K562 (cell line): ENCODE data around the gene CCL20. TPM values are rescaled to one million over a fixed set of nuclear protein-coding genes. Genes with fewer than 3 reads are reported as not detected.

Source experiments
- ATAC-seq: fragments of 200-7000 bp; cut with Tn5 transposase; 3 replicates; pipeline ENCODE4 v1.9.1; 2020; ENCODE audit warnings: moderate library complexity
- BruUV-seq: library from RNA; stranded (reverse); fragments of 400-500 nt; replicated peaks from 2 replicates; lab custom pipeline; 2021; lab: Mats Ljungman, UMichigan
- CTCF ChIA-PET: fragments of 300-600 bp; formaldehyde crosslinking; extraction: SDS; loops from one replicate; lab custom pipeline; 2021; ENCODE audit warnings: low intra/inter-chr PET ratio; lab: Yijun Ruan, JAX
- POLR2A ChIA-PET: fragments of 300-600, 350-650 bp; sonication (Branson Sonifier 250); formaldehyde crosslinking; extraction: SDS; loops from one replicate; lab custom pipeline; 2021; ENCODE audit warnings: antibody characterized with exemption, inconsistent platforms; lab: Yijun Ruan, JAX
- DNase-seq, 4 experiments: peaks; one replicate each; pipeline versions ENCODE4 v3.0.0 to v3.0.0-alpha.2; 2011 to 2018; ENCODE audit warnings: low spot score in 3 of 4, mixed read lengths in 3 of 4; ENCODE audit errors: extremely low read depth in 1 of 4
- FAIRE-seq: peaks from 2 replicates; lab custom pipeline; 2011; peaks lifted over from hg19 to GRCh38; lab: Jason Lieb, UNC
- H2AFZ ChIP-seq: 2 replicates; pipeline ENCODE4 v1.6.0; 2011; ENCODE audit warnings: low read depth, low read length, control low read depth, inconsistent platforms
- H3K27ac ChIP-seq: fragments of 200-600 bp; 3 replicates; pipeline ENCODE4 v1.8.0; 2011; ENCODE audit warnings: low read depth, mild to moderate bottlenecking, control low read depth, inconsistent platforms, low read length, moderate library complexity, mixed read lengths; ENCODE audit errors: extremely low read depth
- H3K27me3 ChIP-seq, 2 experiments: fragments of 300-600 bp in 1 of 2; 2 replicates in 1 of 2; 3 replicates in 1 of 2; pipeline versions ENCODE4 v1.6.0 to v1.8.0; 2011; ENCODE audit warnings: inconsistent platforms in 2 of 2, low read length in 2 of 2, mild to moderate bottlenecking in 1 of 2, mixed read lengths in 1 of 2, moderate library complexity in 1 of 2; ENCODE audit not compliant: control insufficient read depth in 2 of 2, insufficient read depth in 2 of 2
- H3K36me3 ChIP-seq: fragments of 300-600 bp; 3 replicates; pipeline ENCODE4 v1.8.0; 2011; ENCODE audit warnings: mild to moderate bottlenecking, low read length, inconsistent platforms; ENCODE audit not compliant: control insufficient read depth, insufficient read depth
- H3K4me1 ChIP-seq, 2 experiments: fragments of 200-600 bp in 1 of 2; replicated peaks in 1 of 2; 2 replicates in 1 of 2; 3 replicates in 1 of 2; pipeline versions ENCODE4 v1.5.1 to v1.8.0; 2011; ENCODE audit warnings: inconsistent platforms in 2 of 2, low read length in 2 of 2, mild to moderate bottlenecking in 1 of 2, mixed read lengths in 1 of 2, moderate library complexity in 1 of 2; ENCODE audit not compliant: control insufficient read depth in 2 of 2, insufficient read depth in 2 of 2
- H3K4me2 ChIP-seq: 2 replicates; pipeline ENCODE4 v1.6.1; 2011; ENCODE audit warnings: low read length, control low read depth, inconsistent platforms, mixed read lengths; ENCODE audit not compliant: insufficient read depth
- H3K4me3 ChIP-seq: fragments of 200-600 bp; sonication (generic), shearing (Covaris generic); 2 replicates; pipeline ENCODE4 v1.5.1; 2016; ENCODE audit warnings: control low read depth, inconsistent platforms
- H3K79me2 ChIP-seq: fragments of 200-600 bp; 3 replicates; pipeline ENCODE4 v1.8.0; 2011; ENCODE audit warnings: low read length, inconsistent platforms; ENCODE audit not compliant: control insufficient read depth, insufficient read depth
- H3K9ac ChIP-seq, 2 experiments: 2 replicates each; pipeline versions ENCODE4 v1.6.0 to v1.6.1; 2011; ENCODE audit warnings: low read depth in 2 of 2, low read length in 2 of 2, control low read depth in 1 of 2, inconsistent platforms in 1 of 2, mild to moderate bottlenecking in 1 of 2, mixed read lengths in 1 of 2; ENCODE audit not compliant: insufficient read depth in 1 of 2
- H3K9me1 ChIP-seq: one replicate; pipeline ENCODE4 v1.6.0; 2011; ENCODE audit warnings: inconsistent platforms, mild to moderate bottlenecking, low read length, moderate library complexity; ENCODE audit not compliant: control insufficient read depth, insufficient read depth
- H3K9me3 ChIP-seq: replicated peaks from 2 replicates; pipeline ENCODE4 v1.5.1; 2011; ENCODE audit warnings: low read depth, low read length, inconsistent platforms; ENCODE audit not compliant: control insufficient read depth, insufficient read depth
- H4K20me1 ChIP-seq: replicated peaks from 2 replicates; pipeline ENCODE4 v1.6.1; 2011; ENCODE audit warnings: low read length, inconsistent platforms, mixed read lengths; ENCODE audit not compliant: control insufficient read depth, insufficient read depth
- HNRNPUL1 ChIP-seq: fragments of 200-400 bp; formaldehyde crosslinking; IDR thresholded peaks from 2 replicates; pipeline ENCODE4 v1.6.1; 2017; ENCODE audit warnings: low read length
- MTA1 ChIP-seq: fragments of 450-650 bp; IDR thresholded peaks from 2 replicates; pipeline ENCODE4 v1.6.1; 2017; ENCODE audit warnings: borderline replicate concordance
- OTX1 ChIP-seq: fragments of 450-650 bp; formaldehyde crosslinking; IDR thresholded peaks from 2 replicates; pipeline ENCODE4 v1.4.0; 2022; ENCODE audit warnings: mild to moderate bottlenecking
- PCBP1 ChIP-seq: fragments of 200-400 bp; formaldehyde crosslinking; IDR thresholded peaks from 2 replicates; pipeline ENCODE4 v1.6.1; 2018; ENCODE audit warnings: mild to moderate bottlenecking, low read depth, low read length; ENCODE audit not compliant: poor library complexity, severe bottlenecking
- RAD21 ChIP-seq, 2 experiments: fragments of 250-450 bp in 1 of 2; fragments of 450-650 bp in 1 of 2; sonication (Bioruptor Pico) in 1 of 2; formaldehyde crosslinking in 1 of 2; IDR thresholded peaks in 1 of 2; conservative IDR thresholded peaks in 1 of 2; 2 replicates each; pipeline versions ENCODE4 v1.4.0 to v1.8.0; 2020 to 2022; ENCODE audit warnings: mild to moderate bottlenecking in 2 of 2, moderate library complexity in 1 of 2
- SNIP1 ChIP-seq: fragments of 450-650 bp; IDR thresholded peaks from 2 replicates; pipeline ENCODE4 v1.7.1; 2017; ENCODE audit warnings: low read depth, mild to moderate bottlenecking
- WGBS: fragments of 100-300 bp; shearing (Covaris generic); methylation state at CpG from one replicate; pipeline ENCODE4 v1.1.6; 2016; ENCODE audit warnings: low coverage, mixed read lengths; ENCODE audit not compliant: insufficient coverage; ENCODE audit errors: missing lambda C conversion rate; 5-methylcytosine and 5-hydroxymethylcytosine counted together
- in situ Hi-C: fragments of 300-500 bp; cut with MboI; formaldehyde crosslinking; loops from 4 replicates; pipeline ENCODE4 v1.15.0; 2018; ENCODE audit warnings: inconsistent platforms, mixed read lengths
- intact Hi-C: fragments of 100-400 bp; cut with micrococcal nuclease; formaldehyde crosslinking; loops from 2 replicates; pipeline ENCODE4 v1.14.2; 2022
- polyA plus RNA-seq, 8 experiments: library from polyadenylated mRNA; depleted of rRNA in 4 of 8; stranded (reverse) in 5 of 8; unstranded in 3 of 8; fragments of >200 nt; fragmentation: Nextera tagmentation in 2 of 8; fragmentation: Illumina TruSeq in 1 of 8; extraction: Ambion mirVana in 2 of 8; extraction: Trizol in 1 of 8; gene quantifications; 2 replicates each; pipeline versions ENCODE4 v1.2.1 to v1.2.3, GENCODE V29; 2011 to 2014; ENCODE audit warnings: inconsistent platforms in 1 of 8, missing spikeins in 1 of 8
- total RNA-seq, 7 experiments: library from RNA; depleted of rRNA in 6 of 7; stranded (reverse); fragments of >200 nt in 6 of 7; fragmentation: Illumina TruSeq in 2 of 7; extraction: Trizol in 2 of 7; gene quantifications; 2 replicates each; pipeline versions ENCODE4 v1.2.1 to v1.2.3, GENCODE V29; 2011 to 2021; ENCODE audit warnings: low replicate concordance in 1 of 7
- TF ChIP-seq, protein P1 (sequence below): fragments of 250-450 bp; sonication (Bioruptor Pico); IDR thresholded peaks from 2 replicates; pipeline ENCODE4 v1.5.0; 2021; ENCODE audit warnings: mild to moderate bottlenecking, moderate library complexity
- TF ChIP-seq, protein P2 (sequence below): sonication (generic); formaldehyde crosslinking; IDR thresholded peaks from 2 replicates; pipeline ENCODE4 v1.8.1; 2022; ENCODE audit warnings: missing genetic modification reagents

Gene CCL20
- total and polyA plus RNA-seq, 9 of the 15 experiments (the other 6 are each of a cell fraction or from before 2014, with no cell fraction given): 0.29 TPM; not detected in 8

DNA sequence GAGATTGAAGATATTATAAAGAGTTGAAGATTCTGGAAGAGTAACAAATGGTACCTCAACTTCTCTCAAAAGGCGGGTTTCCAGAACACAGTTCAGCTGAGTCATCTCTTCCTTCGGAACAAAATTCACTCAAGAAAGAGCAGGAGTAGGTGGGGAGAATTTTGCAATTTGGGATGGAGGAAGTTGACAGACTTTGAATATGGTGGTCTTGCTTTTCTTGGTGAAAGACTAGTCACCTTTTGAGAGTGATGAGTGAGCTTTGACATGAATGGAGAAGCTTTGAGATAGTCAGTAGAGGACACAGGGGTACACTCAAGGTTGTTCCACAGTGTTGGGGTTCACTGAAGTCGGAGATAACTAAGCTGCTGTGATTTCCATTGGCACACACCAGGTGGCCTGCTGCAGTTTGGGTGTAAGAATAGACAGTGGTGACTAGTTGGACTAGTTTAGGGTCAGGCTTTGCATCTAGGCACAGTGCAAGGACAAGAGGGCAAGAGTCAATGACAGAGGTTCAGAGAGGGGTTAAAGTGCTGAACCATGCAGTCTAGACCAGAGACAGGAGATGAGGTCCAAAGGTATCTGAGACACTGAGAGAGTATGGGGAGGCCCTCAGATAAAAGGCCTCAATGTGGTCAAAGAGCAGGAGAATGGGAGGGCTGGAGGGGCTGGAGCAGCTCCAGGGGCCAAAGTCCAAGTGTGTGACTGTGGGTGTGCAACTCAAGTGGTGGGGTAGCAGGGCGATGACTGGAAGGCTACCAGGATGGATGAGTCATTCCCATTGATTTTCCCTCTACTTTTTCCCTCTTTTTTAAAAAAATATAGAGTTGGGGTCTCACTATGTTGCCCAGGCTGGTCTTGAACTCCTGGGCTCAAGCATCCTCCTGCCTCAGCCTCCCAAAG, 7.7 kb downstream of the CCL20 start:
- no peak overlapping the region for H2AFZ ChIP-seq
- POLR2A ChIA-PET: no interaction called here
- H3K27me3 ChIP-seq: no peaks in the 10 kb centered on the region
- CTCF ChIA-PET: no interaction called here
- H3K79me2 ChIP-seq: no peaks in the 10 kb centered on the region
- intact Hi-C loops: no loop called here
- TF ChIP-seq, protein P1, sequence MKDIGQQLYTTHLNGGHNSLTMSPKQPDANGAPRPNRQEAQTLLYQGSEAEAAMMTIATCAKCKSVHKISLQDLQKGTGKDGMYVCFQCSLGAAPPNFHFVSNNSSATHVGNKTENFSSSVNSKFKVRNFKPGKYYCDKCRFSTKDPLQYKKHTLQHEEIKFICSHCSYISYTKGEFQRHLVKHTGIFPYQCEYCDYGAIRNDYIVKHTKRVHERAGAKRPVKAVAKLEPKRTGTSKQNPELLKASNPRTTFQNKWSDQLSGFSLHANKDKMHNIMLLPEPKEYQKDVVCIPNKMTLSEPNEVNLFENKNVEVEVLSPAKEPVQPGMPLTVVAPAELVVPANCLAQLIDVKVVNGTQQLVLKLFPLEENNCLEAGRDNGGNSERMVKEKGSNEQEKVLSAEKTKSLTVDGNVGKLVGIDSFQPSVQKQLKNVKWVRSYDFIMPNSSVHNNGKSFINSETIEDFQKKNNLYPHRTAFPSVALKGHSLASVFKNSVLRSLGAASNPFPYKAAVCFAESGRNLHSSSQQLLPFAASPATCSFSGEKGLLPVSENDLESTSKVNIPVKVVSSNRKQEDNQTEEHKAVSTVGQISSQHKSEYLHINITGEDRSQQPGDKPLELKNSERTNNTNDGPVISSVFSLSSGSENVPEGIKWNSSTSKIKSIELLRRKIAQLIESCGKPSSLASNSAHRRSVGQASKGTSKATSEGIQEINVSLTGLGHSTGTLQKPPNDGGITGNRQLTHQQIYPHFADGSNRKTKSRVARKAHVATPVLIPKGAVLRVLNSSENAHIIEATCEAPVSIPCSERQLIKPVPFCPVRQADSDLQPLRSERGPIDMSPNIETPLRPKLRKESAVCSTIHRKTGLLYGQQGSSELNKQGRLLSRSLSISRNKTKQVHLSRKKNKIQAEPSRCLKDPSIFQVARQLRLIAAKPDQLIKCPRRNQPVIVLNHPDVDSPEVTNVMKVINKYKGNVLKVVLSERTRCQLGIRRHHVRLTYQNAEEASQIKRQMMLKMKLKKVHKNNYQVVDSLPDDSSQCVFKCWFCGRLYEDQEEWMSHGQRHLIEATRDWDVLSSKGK (CRISPR knock-in tag): no peak
- TF ChIP-seq MTA1: no peak
- TF ChIP-seq, protein P2, sequence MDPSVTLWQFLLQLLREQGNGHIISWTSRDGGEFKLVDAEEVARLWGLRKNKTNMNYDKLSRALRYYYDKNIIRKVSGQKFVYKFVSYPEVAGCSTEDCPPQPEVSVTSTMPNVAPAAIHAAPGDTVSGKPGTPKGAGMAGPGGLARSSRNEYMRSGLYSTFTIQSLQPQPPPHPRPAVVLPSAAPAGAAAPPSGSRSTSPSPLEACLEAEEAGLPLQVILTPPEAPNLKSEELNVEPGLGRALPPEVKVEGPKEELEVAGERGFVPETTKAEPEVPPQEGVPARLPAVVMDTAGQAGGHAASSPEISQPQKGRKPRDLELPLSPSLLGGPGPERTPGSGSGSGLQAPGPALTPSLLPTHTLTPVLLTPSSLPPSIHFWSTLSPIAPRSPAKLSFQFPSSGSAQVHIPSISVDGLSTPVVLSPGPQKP (CRISPR knock-in tag): no peak
- no peak for TF ChIP-seq HNRNPUL1
- TF ChIP-seq OTX1: no peak
- no peak for TF ChIP-seq RAD21 (CRISPR knock-in tag; conservative IDR thresholded peaks at IDR 0.05 in 1 of 2, IDR thresholded peaks at IDR 0.05 in 1 of 2)
- no peak for TF ChIP-seq PCBP1
- no peak for TF ChIP-seq SNIP1
- H3K9me1 ChIP-seq: no peaks in the 10 kb centered on the region
- no peaks in the 10 kb centered on the region for H3K4me1 ChIP-seq
- H3K4me3 ChIP-seq: no peak overlapping the region
- H3K9me3 ChIP-seq: no peaks in the 10 kb centered on the region
- DNase-seq: no peak
- WGBS: 0% methylated on average over 3 of the region's 4 CpGs
- BruUV-seq: no TSS peak
- H3K36me3 ChIP-seq: no peaks in the 10 kb centered on the region
- no peak overlapping the region for H3K9ac ChIP-seq
- H3K27ac ChIP-seq: no peak overlapping the region
- no peaks in the 10 kb centered on the region for H4K20me1 ChIP-seq
- in situ Hi-C loops: no loop called here
- H3K4me2 ChIP-seq: no peak overlapping the region
- ATAC-seq: no peak
- FAIRE-seq: no peak
